HG02588 (cell line): Measurements from ENCODE around the gene XRCC1.
A peak's percentile ranks its signal among the peaks of the same experiment; 100 is the strongest.
"Not testable (repeated sequence)": the region's sequence is repeated elsewhere in the genome, so short reads cannot be mapped to it uniquely, and the experiment has no call there.

Experiments
- ATAC-seq: cut with Tn5 transposase; IDR thresholded peaks from one replicate; pipeline ENCODE4 v1.9.1; 2021; ENCODE audit warnings: mild to moderate bottlenecking, moderate library complexity; ENCODE audit not compliant: unreplicated experiment

XRCC1 gene

DNA sequence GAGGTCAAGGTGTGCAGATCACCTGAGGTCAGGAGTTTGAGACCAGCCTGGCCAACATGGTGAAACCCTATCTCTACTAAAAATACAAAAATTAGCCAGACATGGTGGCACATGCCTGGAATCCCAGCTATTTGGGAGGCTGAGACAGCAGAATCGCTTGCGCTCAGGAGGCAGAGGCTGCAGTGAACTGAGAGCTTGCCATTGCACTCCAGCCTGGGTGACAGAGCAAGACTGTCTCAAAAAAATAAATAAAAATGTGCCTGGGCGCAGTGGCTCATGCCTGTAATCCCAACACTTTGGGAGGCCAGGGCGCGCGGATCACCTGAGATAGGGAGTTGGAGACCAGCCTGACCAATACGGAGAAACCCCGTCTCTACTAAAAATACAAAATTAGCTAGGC, 51.6 kb downstream of the XRCC1 start:
- not testable (repeated sequence) for ATAC-seq

DNA sequence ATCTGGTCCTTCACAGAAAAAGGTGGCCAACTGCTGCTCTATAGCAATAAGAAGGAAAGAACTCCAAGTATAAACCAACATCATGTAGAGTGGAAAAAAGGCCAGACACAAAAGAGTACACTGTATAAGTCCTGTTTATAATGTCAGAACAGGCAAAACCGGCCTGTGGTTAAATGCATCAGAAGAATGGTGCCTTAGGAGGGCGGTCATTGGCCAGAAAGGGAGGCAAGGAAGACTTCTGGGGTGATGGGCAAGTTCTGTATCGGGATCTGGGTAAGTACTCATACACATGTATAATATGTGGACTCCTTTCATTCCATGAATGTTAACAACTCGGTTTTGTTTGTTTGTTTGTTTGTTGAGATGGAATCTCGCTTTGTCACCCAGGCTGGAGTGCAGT, 52.4 kb downstream of the XRCC1 start:
- no peak for ATAC-seq

DNA sequence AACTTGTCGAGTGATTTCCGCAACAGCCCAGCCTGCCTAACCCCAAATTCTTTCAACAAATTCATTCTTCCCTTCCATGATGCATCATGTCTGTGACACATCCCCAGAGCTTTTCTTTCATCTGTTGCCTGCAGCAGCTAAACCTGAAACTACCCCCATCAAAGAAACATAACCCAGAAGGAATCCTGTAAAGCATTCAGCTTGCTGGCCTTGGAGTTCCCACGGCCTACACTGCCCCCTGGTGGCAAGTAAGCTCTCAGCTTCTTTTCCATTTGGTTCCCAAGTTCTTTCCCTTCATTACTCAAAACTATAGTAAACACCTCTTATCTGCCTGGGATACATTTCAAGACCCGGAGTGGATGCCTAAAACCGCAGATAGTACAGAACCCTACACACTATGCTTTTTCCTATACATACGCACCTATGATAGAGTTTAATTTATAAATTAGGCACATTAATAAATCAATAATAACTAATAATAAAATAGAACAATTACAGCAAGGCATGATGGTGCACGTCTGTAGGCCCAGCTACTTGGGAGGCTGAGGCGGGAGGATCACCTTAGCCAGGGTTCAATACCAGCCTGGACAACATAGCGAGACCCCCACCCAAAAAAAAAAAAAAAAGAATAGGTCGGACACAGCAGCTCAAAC, 55.8 kb downstream of the XRCC1 start:
- ATAC-seq = no peak

DNA sequence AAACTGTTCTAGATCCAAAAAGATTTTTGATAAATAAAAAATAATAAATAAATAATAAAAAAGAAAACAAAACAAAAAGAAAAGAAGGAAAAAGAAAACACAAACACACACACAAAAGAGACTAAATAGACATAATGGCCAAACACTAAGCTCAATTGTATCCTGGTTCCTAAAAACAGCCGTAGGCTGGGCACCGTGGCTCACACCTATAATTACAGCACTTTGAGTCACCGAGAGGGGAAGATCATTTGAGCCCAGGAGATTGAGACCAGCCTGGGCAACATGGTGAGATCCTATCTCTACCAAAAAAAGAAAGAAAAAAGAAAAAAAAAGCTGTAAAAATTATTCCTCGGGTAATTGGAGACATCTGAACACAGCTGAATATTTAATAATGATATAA, 57.3 kb downstream of the XRCC1 start:
- ATAC-seq = no peak

DNA sequence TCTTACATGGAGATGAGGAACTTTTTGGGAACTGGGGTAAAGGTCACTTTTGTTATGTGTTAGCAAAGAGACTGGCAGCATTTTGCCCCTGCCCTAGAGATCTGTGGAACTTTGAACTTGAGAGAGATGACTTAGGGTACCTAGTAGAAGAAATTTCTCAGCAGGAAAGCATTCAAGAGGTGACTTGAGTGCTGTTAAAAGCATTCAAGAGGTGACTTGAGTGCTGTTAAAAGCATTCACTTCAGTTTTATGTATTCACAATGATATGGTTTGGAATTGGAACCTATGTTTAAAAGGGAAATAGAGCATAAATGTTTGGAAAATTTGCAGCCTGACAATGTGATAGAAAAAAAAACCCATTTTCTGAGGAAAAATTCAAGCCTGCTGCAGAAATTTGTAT, 62.9 kb downstream of the XRCC1 start:
- ATAC-seq = not testable (repeated sequence)

DNA sequence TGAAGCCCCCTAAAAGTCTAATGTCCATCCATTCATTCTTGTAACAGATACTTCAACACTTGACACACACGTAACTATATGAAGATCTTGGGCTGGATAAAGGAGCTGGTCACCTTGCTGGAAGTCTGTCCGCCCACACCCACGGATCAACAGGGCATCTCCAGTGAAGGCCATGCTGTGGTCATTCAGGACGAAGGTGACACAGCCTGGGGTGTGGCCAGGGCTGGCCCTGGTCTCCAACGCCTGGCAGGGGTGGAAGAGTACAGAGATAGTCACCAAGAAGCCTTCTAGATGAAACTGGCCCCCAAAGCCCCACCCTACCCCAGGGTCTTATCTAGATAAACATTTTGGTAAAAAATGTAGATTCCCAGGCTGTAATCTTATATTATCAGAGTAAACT, 64.0 kb downstream of the XRCC1 start:
- ATAC-seq = no peak

DNA sequence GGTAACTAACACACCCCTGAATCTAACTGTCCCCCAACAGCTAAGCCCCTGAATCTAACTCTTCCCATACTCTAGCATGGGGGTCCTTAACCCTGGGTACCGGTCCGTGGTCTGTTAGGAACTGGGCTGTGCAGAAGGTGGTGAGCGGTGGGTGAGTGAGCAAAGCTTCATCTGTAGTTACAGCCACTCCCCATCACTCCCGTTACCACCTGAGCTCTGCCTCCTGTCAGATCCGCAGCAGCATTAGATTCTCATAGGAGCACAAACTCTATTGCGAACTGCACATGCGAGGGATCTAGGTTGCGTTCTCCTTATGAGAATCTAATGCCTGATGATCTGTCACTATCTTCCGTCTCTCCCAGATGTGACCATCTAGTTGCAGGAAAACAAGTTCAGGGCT, 64.6 kb downstream of the XRCC1 start:
- no peak for ATAC-seq

DNA sequence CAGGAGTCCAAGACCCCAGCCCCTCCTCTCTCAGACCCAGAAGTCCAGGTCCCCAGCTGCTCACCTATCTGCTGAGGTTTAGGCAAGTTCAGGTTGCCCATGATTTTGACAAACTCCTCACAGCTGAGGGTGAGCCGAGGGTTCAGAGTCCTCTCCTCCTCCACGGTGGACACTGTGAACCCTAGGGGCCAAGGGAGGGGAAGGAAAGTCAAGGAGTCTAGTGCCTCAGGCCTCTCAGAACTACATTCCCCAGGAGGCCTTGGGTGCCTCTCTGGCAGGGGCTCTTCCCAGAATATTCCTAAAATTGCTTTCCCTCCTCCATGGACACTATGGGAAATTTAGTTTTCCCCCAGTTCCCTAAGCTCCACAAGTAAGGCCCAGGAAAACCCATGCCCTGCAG, 67.4 kb downstream of the XRCC1 start:
- no peak for ATAC-seq

DNA sequence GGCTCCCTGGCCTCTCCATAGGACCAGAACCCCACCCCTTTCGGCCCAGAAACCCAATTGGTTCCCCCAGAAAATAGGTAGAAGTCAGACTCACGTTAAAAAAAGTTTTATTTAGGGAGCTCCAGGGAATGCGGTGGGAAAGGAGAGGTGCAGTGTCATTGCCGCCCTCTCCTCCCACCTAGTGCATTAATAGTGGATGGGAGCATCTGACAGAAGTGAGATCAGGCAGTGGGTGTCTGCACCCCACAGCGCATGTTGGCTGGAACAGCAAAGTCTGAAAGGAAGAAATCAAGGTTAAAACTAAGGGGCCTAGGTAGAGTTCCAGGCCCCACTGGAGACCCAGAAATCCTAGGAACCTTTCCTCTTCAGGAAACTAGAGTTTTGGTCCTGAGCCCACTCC, 68.7 kb downstream of the XRCC1 start:
- no peak for ATAC-seq

DNA sequence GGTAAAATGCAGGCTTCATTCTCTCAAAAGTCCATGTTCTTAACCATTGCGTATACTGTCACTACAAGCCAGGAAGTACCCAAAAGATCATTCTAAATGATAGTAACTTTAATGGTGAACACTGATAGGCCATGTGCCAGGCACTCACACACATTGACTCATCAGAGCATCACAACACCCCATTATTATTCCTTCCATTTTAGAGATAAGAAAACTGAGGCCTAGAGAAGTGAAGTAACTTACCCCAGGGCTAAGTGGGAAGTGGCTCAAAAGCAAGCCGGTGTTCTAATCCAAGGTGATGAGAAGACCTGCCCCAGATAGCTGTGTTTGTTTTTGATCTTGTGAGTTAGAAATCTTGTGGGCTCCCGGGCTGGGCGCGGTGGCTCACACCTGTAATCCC, 69.4 kb downstream of the XRCC1 start:
- no peak for ATAC-seq

DNA sequence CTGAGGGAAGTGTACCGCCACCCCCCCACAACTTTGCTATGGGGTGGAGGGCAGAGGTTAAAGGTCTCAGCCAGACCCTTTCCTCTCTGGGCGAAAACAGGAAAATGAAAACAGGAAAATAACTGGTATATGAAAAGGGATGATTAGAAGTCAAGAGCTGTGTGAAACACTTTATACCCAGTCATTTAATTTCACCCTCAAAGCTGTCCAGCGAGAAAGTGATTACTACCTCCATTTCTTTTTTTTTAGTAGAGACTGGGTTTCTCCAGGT, 70.2 kb downstream of the XRCC1 start:
- no peak for ATAC-seq

DNA sequence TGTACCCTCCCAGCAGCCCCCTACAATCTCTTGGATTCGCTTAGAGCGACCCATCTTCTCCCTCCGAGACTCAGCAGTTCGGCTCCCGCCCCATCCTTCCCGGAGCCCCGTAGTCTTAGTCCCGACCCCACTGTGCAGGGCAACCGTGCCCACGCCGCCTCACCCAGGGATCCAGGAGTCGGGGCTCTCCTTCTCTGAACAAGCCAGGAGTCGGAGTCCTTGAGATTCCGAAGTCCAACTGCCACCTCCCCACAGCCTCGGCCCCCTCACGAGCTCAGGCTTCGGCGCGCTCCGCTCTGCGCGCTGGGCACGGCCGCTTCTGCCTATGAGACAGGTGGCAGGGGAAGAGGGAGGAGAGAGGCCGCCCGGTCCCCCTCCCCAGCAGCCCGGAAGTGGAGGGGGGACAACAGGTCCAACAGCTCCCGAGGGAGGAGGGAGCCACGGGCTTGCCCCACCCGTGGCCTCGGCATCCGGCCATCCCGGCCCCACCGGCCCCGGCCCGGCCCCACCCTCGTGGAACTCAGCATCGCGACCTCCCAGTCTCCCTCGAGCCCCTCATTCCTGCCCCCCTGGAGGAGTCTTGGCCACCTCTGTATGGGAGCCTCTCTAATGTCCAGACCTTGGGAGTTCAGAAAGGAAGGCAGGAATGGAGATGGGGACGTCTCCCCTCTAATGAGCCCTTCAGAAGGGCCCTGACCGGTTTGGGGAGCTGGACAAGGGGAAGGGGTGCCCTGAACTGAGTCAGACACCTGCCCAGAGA, 70.7 kb downstream of the XRCC1 start, which contains the start of gene PHLDB3:
Gene PHLDB3, minus strand, starts transcription at position 321 of the 760 bp plus-strand sequence. CDS start 628 bp downstream, outside the sequence.
- peak; percentile 18 for ATAC-seq

DNA sequence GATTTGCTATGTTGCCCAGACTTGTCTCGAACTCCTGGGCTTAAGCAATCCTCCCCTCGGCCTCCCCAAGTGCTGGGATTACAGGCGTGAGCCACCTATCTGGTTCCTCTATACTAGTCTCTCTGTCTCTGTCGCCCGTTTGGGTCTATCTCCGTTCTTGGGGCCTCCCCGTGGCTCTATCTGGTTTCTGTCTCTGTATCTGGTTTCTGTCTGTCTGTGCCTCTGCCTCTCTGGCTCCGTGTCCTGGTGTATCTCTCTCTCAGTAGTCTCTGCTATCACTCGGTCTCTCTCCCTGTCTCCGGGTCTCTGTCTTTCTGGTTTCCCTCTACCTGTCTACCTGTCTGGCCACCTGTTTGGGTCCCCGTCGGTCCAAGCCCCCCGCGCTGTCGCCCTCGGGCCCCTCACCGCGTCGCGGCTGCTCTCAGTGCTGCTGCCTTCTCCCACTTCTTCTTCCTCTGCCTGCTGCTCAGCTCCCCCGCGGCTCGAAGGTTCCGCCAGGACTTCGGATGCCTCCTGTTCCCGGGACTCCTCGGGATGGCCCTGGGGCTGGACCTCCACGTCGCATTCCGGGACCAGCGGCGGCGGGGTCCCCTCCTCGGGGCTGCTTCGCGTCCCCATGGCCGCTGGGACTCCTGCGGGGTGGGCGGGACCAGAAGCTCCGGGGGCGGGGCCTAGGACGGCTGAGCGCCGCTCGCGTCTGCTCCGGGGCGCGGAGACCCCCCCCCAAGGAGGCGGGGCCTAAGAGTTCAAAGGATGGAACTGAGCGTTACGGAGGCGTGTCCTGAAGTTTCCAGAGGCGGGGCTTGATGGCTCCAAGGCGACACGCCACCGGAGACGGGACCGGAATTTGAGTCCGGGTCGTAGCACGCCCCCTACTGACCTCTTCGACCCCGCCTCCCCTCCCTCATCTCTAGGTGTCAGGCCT, 71.6 kb downstream of the XRCC1 start:
- peak; percentile 85 for ATAC-seq

DNA sequence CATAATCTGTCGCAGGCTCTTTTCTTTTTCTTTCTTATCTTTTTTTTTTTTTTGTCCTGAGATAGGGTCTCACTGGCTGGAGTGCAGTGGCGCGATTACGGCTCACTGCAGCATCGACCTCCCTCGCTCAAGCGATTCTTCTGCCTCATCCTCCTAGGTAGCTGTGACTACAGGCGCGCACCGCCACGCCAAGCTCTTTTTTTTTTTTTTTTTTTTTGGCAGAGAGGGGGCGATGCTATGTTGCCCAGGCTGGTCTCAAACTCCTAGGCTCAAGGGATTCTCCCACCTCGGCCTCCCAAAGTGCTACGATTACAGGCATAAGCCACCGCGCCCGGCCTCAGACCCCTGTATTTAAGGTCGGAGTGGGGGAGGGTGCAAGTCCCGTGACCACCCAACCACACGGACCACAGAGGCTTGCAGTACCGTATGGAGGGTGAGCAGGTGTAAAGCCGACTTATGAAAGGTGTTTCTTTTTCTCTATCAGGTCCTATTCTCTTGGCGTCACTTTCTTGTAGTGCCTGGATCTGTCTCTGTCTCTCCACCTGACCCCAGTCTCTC, 72.8 kb downstream of the XRCC1 start:
- no peak for ATAC-seq

DNA sequence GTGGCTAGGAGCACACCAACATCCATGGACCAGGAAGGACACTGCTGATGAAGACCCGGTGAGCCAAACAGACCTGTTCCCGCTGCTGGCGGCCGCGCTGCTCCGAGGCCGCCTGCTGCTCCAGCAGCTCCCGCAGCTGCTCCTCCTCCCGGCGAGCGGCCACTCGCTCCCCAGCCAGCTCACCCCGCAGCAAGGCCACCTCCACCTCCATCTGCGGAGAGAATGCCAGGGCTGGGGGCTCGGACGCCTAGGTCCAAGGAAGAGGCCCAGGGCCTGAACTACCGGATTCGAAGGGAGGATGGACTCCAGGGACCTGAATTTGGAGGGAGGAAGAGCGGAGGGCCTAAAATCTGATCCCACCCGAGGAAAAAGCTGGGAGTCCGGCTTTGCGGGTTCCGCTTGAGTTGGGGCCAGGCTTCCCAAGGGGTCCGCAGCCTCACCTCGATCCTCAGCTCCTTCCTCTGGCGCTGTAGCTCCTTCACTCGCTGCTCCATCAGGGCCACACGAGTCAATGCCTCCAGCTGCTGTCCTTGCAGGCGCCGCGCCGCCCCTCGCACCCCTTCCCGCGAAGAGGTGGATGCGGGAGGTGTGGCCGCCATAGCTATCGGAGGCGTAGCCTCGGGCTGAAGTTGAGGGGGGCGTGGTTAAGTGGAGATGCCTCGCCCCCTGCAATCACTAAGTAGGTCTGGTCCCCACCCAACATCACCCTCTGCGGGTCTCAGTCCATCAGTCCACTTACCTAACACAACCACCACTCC, 73.5 kb downstream of the XRCC1 start:
- ATAC-seq = no peak

DNA sequence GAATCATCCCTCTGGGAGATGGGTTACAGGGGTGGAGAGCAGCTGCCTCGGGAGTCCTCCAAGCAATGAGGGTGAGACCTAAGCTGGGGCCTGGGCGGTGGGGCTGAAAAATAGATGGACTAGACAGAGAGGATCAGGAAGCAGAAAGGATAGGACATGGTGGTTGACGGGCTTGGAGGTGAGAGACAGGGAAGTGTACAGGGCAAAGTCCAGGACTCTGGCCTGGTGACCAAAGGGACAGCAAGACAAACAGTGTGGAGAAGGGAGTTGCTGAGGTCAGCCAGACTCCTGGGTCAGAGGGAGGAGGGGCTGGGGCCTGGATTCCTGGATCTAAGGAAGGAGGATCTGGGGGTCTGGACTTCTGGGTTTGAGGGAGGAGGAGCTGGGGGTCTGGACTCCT, 76.3 kb downstream of the XRCC1 start:
- ATAC-seq = no peak

DNA sequence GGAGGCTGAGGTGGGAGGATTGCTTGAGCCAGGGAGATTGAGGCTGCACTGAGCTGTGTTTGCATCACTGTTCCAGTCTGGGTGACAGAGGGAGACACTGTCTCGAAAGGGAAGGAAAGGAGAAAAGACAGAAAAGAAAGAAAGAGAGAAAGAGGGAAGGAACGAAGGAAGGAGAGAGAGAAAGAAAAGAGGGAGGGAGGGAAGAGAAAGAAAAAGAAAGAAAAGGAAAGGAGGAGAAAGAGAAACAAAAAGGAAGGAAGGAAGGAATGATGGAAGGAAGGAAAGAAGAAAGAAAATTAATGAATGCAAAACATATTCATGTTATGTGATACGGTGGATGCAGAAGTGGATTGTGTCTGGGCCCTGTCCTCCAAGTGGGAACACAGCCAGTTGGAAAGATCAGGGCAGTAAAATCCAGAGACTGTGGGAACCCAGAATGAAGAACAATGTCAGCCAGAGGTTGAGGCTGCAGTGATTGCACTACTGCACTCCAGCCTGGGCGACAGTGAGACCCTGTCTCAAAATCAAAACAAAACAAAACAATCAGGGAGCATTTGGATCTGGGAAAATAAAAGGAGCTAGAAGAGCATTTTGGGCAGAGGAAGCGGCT, 77.0 kb downstream of the XRCC1 start:
- ATAC-seq = no peak

DNA sequence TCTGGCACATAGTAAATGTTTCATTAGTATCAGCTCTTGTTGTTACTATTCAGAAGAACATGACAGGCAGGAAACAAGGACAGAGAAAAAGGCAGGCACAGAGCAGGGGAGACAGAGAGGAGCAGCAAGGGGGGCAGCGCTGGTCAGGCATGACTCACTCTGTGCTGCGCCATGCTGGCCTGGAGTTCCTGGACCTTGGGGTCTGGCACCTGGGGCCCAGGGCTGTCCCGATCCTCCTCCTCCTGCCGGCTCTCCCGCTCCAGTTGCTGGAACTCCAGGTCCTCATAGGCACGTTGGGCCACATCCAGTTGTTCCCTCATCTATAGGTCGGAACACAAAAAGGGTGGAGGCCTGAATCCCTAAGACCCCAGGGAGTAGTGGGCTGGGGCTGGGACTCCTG, 78.4 kb downstream of the XRCC1 start:
- no peak for ATAC-seq

DNA sequence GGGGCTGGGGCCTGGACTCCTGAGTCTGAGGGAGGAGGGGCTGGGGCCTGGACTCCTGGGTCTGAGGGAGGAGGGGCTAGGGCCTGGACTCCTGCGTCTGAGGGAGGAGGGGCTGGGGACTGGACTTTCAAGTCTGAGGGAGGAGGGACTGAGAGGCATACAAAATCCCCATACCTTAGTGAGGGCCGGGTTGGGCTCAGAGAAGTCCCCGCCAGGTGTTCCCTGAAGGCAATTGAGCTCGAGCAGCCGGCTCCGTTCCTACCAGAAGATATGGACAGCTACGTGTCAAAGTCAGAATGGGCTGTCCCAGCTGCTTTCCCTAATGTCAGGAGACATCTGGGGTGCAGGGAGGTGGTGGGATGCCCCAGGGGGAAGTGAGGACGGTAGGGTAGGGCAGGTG, 80.2 kb downstream of the XRCC1 start:
- no peak for ATAC-seq
